ENCODE data around the gene MPDZ.

DNA sequence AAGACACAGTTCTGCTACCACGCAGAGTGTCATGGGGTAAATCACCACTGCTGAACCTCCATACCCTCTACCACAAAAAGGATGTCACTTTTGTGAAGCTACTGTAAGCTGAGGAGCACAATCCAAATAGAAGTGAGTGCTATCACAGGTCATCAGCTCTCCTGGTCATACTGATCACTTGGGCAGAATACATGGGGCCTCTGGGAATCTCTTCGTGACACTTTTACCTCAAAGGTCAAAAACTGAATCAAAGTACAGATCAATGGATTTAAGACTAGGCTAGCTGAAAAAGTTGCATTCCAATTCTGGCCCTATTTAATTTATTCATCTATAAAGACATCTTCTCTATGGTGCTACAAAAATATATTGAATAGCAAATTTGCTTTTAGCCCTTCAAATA lies 115.5 kb downstream of the MPDZ start:
- TF ChIP-seq, protein P1, sequence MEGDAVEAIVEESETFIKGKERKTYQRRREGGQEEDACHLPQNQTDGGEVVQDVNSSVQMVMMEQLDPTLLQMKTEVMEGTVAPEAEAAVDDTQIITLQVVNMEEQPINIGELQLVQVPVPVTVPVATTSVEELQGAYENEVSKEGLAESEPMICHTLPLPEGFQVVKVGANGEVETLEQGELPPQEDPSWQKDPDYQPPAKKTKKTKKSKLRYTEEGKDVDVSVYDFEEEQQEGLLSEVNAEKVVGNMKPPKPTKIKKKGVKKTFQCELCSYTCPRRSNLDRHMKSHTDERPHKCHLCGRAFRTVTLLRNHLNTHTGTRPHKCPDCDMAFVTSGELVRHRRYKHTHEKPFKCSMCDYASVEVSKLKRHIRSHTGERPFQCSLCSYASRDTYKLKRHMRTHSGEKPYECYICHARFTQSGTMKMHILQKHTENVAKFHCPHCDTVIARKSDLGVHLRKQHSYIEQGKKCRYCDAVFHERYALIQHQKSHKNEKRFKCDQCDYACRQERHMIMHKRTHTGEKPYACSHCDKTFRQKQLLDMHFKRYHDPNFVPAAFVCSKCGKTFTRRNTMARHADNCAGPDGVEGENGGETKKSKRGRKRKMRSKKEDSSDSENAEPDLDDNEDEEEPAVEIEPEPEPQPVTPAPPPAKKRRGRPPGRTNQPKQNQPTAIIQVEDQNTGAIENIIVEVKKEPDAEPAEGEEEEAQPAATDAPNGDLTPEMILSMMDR (IDR thresholded peaks at IDR 0.05), result no peak
- TF ChIP-seq POLR2A (IDR thresholded peaks at IDR 0.05), result no peak
